ENCODE measurements around the gene TAS2R41.

GRCh38 chr7:143503261-143503660, 25.6 kb downstream of the TAS2R41 start:
- TF ChIP-seq CTCF (IDR thresholded peaks at IDR 0.05) (no peak), POLR2A (IDR thresholded peaks at IDR 0.05) (no peak)
